ENCODE results near the gene TPCN2.

- TF ChIP-seq CTCF (IDR thresholded peaks at IDR 0.05; ENCODE audit: insufficient read depth, low read length, poor library complexity, severe bottlenecking) (no peak), EZH2phosphoT487 (conservative IDR thresholded peaks at IDR 0.05; ENCODE audit: low read length) (no peak)
Observed at GRCh38 chr11:69002570-69003231, 46.0 kb upstream of the TPCN2 start.

All from SU-DHL-6 (cell line).